Suppressor macrophage treated with lipopolysaccharide for 4 hours (primary cell): ENCODE measurements around the gene STK32B.
"Not testable (repeated sequence)": the region's sequence is repeated elsewhere in the genome, so short reads cannot be mapped to it uniquely, and the experiment has no call there.

ENCODE experiments used
- DNase-seq: peaks from one replicate; pipeline ENCODE4 v3.0.0-alpha.2; 2020

Gene STK32B

DNA sequence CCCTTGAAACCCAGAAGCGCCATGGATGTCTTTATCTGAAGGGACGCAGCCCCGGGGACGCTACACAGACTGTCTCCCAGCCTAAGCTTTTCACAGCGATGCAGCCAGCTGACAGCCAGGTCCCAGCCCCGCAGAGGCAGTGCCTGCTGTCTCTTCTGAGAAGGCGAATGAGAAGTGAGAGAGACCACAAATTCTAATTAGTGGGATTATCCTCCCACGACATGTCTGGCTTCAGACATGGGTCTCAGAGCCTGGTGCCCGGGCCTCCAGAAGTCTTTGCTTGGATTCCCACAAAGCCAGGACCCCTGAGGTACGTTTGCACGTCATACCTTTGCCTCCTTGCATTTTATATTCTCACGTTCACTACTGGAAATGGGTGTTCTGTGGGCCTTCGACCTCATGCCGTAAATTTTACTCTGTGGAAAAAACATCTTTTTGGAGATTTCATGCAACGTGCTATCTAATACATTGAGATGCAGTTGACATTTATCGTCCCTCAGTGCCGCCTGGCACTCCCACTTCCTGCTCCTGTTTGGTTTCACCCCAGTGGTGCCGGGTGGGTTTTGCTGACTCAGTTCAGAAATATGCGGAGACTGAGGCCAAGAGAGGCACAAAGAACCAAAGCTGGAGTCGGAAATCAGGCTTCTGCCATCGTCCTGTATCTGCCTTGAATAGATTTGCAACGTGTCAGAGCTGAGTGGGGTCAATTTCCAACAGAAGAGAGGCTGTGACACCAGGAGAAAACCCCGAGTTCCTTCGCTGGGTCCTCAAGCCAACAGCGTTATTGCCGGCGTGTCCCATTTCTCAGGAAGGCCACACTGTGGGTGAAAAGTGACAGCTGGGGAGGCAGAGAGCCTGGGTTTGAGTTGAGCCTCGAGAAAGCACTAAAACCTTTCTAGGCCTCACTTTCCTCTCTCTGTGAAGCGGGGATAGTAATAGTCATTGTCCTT lies 114.4 kb downstream of the STK32B start:
- DNase-seq: no peak

DNA sequence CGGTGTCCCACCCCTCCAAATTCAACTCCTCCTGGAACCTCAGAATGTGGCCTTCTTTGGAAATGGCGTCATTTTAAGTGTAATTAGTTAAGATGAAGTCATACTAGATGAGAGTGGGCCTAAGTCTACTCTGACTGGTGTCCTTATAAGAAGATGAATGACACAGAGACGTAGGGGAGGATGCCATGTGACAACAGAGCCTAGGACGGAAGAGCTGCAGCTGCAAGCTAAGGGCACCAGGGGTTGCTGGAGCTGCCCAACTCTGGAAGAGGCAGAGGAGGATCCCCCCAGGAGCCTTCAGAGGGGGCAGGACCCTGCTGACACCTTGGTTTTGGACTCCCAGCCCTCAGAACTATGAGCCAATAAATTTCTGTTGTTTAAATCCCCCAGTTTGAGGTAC lies 115.1 kb downstream of the STK32B start:
- DNase-seq: no peak

DNA sequence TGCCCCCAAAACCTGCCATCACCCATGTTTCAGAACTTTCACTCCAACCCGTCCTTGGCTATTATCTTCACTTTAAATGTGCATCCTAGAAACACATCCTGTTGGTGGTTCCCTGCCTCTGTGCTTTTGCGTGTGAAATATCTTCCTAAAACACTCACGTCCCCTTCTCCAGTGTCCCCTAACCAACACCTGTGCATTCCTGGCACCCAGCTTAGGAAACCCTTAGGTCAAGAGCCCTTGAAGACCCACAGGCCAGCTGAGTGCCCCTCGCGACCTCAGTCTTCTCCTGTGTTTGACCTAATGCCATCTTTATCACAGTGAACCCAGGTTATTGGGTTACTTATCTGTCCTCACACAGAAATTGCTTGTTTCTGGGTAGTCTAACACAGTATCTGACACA lies 117.6 kb downstream of the STK32B start:
- DNase-seq: no peak

DNA sequence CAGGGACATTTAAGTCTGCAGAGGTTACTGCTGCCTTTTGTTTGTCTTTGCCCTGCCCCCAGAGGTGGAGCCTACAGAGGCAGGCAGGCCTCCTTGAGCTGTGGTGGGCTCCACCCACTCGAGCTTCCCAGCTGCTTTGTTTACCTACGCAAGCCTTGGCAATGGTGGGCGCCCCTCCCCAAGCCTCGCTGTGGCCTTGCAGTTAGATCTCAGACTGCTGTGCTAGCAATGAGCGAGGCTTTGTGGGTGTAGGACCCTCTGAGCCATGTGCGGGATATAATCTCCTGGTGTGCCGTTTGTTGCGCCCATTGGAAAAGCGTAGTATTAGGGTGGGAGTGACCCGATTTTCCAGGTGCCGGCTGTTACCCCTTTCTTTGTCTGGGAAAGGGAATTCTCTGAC lies 124.6 kb downstream of the STK32B start:
- not testable (repeated sequence) for DNase-seq

DNA sequence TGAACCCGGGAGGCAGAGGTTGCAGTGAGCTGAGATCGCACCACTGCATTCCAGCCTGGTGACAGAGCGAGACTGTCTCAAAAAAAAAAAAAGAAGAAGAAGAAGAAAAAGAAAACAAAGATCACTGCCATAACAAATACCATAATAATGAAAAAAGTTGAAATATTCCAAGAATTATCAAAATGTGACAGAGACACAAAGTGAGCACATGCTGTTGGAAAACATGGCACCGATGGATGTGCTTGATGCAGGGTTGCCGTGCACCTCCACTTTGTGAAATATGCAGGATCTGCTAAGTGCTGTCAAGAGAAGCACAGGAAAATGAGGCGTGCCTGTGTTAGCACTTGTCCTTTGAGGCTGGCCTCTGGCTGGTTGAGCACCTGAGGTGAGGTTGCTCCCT lies 133.3 kb downstream of the STK32B start:
- no peak for DNase-seq

DNA sequence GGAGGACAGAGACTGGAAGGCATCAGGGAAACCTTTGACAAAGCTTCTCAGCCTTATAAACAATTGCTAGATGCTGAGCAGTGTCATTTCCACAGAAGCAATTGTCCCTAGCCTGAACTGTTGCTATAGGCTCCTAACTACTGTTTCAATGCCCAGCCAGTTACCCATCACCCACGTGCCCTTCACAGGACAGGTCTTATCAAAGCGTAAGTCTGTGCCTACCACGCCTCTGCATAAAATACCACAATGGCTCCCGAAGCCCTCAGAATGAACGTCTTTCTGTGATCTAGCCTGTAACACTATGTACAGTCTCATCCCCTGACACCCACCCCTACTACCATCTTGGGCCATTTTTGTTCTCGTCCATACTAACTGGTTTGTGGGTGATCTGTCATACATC lies 134.3 kb downstream of the STK32B start:
- DNase-seq: no peak

DNA sequence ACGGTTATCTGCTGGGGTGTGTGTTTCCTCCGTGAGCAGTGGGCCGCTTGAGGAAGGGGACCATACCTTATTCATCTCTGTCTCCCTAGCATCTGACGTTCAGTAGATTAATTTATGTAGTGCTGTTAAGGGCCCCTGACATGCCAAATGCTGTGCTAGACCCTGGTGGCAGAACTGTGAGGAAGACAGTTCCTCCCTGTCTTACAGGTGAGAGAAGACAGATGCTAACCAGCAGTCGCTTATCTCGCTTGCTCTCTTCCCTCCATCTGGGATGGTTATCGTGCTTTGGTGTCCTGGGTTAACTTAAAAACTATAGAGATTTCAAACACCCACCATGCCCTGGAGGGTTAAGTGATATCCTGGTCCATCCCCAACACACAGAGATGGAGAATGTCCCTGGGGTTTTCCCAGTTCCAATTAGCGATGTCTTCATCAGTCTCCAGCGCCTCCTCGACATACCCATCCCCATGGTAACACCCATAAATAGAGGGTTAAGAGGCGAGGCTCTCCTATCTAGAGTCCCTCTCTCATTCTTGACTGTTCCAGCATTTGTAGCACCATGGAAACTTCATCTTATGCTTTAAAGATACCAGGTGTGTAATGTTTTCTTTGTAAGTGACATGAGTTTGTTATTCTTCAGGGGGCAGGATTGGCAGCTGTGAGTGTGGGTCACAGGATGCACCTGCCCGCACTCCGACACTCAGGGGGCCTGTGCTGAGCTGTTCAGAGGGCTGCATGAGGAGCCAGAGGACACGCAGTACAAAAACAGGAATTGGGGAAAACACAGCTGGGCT lies 135.2 kb downstream of the STK32B start:
- no peak for DNase-seq

DNA sequence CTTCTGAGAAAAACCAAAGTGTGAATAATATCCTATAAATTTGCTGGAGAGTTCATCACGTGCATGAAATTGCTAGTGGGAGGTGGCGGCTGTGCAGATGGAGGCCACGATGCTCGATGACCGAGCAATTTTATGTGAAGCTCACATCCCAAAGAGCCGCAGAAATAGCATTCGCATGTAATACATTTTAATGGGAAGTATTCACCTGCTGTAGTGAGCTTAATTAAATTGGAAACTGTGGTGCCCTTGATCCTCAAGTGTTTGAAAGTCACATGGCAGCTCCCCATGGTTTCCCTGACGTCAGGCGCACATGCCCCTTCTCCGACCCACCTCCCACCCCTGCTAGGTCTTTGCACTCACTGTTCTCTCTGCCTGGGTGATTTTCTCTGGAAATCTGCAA lies 136.8 kb downstream of the STK32B start:
- no peak for DNase-seq

DNA sequence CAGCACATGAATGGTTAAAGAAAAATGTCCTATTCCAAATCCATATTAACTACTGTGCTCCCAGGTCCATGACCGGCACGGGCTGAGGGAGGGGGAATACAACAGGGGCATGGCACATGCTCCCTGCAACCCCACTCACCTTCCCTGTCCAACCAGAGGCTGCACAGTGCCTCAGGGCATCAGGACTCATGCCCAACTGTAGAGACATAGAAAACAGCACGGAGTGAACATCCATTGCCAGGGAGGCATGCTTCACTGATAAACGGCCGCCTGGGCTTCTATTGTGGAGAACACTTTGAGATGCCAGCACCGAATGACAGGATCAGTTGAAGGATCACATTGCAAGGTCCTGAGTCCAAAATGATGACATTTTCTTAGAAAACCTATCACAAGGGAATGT lies 140.6 kb downstream of the STK32B start:
- no peak for DNase-seq

DNA sequence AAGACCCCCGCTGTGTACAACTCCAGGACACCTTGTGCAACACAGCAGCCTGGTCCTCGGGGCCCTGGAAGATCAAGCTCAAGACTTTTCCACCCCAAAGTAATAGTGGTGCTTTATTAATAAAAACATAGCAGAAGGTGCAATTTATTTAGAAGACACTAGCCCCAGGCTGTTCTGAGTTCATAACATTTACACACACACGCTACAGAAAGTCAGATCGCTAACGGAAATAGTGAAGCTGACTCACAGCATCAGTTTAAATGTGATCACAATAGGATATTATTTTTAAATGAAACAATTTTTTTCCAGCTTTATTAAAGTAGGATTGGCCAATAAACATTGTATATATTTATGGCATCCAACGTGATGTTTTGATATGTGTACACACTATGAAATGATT lies 141.0 kb downstream of the STK32B start:
- no peak for DNase-seq

DNA sequence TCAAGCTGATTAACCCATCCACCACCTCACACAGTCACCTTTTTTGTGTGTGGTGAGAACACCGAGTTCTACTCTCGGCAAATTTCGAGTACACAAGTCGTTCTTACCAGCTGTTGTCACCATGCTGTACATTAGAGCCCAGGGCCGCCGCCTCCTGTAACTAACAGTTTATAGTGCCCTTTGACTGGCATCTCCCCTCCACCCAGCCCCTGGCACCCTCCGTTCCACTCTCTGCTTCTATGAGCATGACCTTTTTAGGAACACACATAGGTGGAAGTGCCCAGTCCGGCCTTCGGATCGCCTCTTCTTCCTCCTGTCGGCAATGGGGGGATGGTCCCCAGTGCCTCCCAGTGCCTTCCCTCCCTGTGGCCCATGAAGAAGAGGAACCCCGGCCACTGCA lies 141.4 kb downstream of the STK32B start:
- no peak for DNase-seq

DNA sequence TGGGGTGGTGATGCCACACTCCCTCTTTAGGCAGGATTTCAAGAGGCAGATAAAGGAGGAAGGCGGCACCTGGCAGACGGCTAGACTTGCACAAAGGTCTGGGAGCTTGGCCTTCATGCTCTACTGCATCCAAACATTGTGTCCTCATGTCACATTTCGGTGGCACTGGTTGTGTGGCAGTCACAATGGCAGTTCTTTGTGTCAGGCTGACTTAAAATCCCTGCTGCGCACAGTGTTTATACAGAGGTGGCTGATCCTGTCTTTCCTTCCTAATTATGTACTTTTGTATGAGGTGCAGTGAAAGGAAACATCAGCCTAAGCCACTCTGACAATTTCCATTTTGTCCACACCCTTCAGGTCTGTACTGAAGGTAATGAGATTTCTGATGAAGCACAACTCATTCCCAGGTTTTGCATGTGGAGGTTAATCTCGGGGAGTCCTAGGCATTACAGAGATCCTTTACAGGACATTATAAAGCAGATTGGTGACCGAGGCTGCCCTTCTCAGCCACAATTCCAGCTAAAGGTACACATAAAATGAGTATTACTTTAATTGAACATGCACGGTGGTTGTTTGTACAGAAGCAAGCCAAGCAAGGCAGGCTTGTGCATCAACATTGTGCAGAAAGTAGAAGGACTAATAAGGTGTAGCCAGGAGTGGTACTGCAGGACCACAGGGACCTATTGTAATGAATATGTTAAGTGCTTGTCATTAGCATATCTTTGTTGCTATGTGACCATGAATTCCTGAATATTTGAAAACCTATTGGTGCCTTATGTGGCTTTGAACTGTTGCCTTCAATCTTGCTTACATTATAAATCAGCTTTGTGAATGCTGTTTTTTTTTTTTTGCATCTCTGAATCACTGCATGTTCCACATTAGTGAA lies 147.6 kb downstream of the STK32B start:
- no peak for DNase-seq

DNA sequence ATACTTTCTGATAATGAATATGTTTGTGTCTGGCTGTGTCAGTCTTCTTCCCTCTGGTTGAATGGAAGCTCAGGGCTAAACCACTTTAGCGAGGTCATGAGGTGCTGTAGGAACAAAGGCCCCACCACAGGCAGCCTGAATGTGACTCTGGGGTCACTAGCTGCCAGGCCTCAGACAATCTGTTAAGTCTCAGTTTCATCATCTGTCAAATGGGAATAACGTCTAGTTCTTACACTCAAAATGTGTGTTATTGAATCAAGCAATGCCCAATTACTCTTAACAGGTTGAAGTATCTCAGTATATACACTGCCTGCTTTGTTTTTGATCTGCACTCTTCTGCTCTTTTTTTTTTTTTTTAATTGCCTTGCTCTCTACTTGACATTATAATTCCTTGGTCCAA lies 148.6 kb downstream of the STK32B start:
- DNase-seq: no peak

DNA sequence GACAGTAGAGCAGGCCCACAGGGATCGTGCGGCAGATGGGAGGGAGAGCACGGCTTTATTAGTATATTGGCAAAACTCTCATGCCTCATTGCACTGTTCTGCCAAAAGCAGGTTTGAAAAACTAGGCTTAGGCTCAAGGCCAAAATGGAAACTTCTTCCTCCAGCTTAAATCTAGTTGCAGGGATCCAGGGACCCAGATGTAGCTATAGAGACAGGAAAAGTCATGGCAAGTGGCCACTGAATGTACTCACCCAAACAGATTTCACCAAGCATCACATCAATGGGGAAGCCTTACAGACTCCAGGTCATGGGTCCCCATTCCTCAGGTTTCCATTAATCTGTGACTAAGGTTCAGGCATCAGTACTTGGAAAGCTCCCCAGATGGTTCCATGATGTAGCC lies 149.2 kb downstream of the STK32B start:
- no peak for DNase-seq

DNA sequence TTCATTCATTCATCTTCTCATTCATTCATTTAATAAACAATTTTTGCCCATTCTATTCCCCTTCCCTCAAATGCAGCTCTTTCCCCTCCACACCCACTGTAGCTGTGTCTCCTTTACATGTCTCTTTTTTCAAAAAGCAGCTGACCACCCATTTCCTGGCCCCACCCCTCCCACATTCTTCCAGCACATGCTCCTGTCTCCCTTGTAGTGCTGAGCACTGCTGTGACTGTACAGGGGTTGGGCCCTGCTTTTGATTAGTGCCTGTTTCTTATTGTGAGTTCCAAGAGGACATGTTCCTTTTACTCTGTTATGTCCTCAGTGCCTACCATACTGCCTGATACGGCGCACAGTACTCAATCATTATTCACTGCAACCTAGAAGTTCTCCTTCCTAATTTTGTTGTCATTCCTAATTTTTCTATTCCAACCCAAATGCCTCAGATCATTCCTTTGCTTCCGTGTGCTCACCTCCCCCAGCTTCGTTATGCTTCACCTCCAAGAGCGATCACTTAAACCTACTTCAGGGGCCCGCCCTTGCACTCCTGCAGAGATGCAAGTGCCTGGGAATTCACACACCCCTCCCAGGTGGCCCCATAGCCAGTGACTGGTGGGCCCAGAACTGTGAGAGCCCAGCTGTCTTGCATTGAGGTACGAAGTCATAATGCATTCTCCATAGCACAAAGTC lies 152.2 kb downstream of the STK32B start:
- no peak for DNase-seq

DNA sequence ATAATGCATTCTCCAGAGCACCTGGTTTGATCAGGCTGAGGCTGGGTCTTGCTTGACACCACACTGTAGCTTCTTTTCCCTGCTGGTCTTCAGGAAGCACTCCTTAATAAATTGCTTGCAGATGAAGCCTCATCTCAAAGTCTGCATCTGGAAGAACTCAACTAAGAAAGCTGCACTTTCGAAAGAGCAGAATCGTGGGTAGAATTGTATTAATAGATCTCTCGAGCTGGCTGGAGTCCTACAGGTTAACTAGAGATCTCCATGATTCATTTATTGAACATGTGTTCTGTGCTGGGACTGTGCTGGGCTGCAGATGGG lies 152.7 kb downstream of the STK32B start:
- DNase-seq: no peak

DNA sequence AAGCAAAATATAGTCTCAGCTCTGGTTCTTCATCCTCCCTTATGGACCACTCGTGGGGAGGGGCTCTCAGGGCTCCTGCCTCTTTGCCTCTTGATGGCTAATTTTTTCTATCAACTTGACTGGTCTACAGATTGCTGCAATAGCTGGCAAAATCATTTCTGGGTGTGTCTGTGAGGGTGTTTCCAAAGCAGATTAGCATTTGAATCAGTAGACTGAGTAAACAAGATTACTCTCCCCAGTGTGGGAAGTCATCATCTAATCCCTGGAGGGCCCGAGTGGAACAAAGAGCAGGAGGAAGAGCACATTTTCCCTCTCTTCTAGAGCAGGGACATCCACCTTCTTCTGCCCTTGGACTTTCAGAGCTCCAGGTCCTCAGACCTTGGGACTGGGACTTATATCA lies 153.5 kb downstream of the STK32B start:
- no peak for DNase-seq

DNA sequence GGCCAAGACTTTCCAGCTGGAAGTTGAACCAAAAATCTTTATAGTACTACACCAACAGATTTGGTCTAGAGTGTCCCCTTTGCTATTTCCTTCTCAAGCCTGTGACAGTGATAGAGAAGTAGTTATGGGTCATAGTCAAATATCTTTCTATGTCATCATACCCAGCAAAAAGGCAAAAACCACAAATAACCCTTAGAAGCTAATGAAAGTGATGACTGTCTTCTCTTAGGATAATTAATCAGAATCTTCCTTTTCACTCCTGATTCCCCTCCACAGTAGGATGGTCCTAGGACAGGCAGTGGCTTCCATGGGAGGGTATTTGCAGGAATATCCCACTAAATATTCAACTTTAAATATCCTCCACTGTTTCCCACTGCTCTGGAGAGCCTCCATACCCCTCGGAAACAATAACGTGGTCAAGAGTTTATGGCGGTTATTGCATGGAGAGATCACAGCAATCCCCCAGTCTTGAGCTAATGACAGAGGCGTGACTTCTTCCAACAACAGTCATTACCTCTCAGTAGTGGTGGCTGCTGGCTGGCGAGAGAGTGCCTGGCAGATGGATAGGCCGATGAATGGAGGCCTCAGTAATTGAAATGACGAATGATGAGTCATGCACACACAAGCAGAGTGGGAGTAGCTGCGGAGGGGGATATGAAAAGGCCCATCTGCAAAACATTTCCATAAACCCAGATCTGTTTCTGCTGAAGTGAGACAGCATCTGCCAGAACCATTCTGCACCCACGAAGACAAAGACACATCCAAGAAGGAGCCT lies 154.9 kb downstream of the STK32B start:
- DNase-seq: no peak

DNA sequence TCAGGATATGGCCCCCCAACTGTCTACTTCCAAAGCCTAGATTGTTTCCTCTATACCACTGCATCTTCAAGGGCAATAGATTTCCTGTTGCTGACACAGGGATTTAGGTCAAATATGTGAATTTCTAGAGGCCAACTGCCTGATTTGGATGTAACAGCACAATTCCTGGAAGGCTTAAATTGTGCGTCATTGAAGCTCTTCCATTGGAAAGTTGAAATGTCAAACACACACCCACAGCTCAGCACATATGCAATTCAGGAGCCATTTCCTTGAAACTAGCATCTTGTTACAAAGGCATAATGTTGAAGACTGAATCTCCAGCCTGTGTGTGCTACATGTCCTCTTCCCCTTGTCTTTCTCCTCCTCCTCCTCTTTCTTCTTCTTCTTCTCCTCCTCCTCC lies 158.6 kb downstream of the STK32B start:
- DNase-seq: no peak

DNA sequence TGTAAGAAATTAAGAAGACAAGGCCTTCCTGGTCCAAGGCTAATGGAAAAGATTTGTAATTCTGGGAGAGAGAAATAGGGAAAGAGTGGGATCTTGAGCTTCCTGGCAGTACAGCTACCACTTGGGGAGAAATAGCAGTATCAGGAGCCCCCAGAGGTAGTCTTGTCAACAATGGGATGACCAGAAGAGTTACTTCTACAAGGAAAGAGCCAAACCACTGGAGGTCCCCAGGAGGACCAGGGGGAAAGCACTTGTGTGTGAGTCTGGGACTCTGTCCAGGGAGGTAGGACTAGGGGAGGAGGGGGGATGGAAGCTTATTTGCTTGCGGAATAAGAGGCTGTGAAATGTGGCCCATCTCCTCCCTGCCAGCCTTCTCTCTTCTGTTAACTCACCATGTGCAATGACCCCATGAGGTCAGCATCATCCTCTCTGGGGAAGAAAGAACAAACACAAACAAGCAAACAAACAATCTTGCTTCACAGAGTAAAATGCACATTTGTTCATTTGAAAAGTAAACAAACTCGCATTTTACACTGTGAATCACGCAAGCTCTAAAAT lies 160.1 kb downstream of the STK32B start:
- DNase-seq: no peak

DNA sequence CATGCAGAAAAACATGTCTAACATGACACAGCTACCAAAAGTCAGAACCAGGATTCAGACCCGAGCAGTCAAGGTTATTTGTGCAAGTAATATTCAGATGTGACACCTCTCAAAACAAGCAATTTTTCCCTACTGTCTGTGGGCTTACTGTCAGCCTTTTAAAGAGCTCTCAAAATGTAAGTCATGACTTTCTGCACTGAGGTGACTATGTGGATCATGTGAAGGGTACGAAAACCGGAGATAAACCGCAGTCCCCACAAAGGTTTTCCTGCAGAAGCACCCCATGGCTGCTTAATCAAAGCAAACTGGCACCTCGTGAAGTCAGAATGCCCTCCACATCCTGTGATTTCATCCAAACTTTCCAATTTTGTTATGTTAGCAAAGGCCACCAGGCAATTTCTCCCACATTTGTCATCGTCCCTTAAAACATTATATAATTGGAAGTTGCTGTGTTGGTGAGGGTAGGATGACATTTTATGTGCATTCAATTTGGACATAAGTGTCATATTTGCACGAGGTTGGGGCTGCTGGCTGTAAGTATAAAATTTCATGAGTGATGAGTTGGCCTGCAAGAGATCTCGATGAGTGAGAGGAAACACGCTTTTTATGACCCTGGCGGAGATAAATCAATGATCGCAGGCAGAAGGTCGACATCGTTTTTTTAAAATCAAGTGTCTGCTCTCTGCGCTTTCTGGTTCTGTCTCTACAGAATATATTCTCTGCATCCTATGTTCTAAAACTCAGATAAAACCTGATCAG lies 161.2 kb downstream of the STK32B start:
- no peak for DNase-seq
